HL-60/S4 treated with phorbol 12-myristate 13-acetate at 8.2 ng/mL for 4 days and 3 days (cell line): ENCODE measurements around the gene PROM1.

Experiments used
- in situ Hi-C: fragments of 300-500 bp; cut with MboI; formaldehyde crosslinking; loops from 2 replicates; pipeline ENCODE4 v1.15.0; 2022; ENCODE audit warnings: low sequenced_read_pairs

PROM1 gene

DNA sequence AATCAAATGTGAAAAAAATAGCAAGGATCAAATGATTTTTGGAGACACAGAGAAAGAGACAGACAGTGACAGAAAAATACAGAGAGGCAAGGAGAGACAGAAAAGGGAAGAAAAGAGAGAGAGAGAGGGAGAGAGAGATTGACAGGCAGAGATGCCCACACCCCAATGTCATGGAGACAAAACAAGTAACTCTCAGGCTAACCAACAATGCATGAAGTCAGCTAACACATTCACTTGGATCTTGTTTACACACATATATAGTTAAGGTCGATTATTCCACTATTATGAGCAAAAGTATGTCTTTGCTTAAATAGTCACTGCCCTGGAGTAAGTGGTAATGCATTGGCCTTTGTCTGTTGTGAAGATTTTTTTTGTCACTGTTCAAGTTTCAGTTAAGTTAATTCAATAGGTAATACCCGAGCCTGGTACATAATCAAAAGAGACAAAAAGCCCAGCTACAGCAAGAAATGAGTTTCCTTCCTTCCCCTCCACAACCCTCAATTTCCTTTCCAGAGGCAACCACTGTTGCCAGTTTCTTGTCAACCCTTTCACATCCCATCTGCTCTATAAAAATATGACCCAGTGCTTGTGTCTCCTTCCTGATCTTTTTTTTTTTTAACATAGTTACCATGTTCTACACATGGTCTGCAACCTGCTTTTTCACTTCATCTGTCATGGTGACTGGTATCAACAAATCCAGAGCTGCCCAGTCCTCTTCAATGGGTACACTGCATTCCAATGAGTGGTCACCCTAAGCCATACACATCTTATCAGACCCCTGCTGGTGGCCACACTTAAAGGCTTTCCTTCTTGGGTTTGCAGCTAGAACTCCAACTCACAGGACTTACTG lies 52.1 kb downstream of the PROM1 start:
- in situ Hi-C loops, result loop anchor here (25.0 kb wide), 1 partner anchor 231 kb away; no protein-coding TSS in a partner anchor

DNA sequence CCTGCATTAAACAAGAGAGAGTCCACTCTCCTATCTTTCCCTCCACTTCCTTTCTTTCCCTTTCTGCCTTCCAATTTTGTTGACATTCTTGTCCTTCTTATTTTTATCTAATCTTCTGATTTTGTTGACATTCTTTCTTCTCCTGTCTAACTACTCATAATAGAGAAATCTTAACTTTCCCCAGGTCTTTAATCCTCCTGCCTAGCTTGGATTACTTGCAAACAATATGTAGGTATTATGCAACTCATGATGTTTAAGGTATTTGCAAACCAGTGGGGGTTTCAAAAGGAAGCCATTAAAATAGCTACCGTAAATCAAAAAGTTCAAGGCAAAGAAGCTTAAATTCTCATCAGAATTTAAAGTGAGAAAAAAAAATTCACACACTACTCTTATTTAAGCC lies 53.9 kb downstream of the PROM1 start:
- in situ Hi-C loops, result loop anchor here (25.0 kb wide), 1 partner anchor 232 kb away; no protein-coding TSS in a partner anchor

DNA sequence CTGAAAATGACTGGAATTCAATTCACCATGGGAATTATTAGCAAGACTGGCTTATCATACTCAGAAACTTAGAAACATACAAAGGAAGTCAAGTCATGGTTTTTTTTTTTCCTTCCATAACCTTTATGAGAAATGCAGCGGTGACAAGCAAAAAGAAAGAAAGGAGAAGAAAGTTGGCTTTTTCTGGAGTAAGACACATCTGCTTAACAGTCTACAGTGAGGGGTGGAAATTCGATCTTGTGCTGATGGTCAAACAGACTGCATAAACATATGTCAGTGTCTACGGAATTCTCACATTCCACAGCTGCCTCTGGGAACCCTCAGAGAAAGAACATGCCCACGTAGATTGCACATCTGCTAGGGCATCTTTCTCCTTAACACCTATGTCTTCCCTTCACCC lies 54.6 kb downstream of the PROM1 start:
- in situ Hi-C loops, result loop anchor here (25.0 kb wide), 1 partner anchor 233 kb away; no protein-coding TSS in a partner anchor

DNA sequence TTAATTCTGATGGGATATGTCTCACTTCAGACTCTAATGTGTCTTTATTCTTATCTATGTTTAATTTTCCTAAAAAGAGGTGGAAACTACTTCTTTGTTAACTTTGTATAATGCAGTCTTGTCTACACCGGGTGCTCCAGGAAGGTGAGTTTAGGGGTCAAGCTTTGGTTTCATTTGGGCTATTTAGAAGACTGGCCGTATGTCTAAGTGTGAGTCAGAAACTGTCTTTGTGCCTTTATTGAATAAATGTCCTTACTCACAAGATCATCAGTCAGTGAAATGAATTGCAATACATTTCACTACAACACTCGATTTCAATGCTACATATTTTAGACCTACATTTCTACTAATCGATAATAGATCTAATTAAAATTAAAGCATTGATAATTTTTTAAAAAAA lies 56.2 kb downstream of the PROM1 start:
- in situ Hi-C loops, result loop anchor here (25.0 kb wide), 1 partner anchor 235 kb away; no protein-coding TSS in a partner anchor

DNA sequence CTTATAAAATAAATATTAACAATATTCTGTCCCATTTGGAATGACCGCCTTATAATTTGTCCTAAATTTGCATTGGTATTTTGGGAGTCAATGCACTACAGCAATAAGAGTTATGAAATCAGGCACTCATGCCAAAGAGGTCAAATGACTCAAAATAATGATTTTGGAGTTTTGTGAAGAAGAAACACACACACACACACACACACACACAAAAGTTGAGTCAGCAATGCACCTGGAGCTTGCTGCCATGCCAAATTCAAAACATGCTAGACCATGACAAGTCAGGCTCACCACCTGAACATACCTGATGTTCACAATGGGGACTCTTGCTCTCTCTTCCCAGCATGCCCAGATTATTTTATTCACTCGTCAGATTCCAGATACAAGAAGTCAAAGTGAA lies 56.7 kb downstream of the PROM1 start:
- in situ Hi-C loops, result loop anchor here (25.0 kb wide), 1 partner anchor 235 kb away; no protein-coding TSS in a partner anchor

DNA sequence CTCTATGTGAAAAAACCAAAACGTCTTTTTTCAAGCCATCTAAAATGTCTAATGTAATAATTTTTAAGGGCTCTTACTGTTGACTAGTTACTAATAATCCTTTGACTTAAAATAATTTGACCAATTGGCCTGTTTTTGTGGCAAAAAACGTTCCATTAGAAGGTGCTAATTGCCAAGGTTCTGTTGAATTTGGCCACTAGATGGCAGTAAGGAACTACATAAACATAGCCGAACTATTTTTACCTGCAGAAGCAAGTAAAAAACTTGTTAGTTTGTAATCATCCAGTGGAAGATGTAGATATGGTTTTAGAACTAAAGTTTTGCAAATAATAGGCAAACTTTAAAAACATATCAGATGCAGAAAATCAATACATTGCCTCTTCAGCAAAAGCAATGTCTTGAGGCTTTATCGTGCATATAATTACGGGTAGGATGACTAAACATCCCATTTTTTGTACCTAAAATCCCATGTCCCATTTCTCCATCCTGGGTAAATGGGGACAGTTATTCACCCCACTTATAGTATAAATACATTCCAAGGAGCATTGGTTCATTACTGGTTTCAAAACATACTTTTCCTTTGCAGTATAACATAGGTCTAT lies 57.6 kb downstream of the PROM1 start:
- in situ Hi-C loops, result loop anchor here (25.0 kb wide), 1 partner anchor 236 kb away; no protein-coding TSS in a partner anchor

DNA sequence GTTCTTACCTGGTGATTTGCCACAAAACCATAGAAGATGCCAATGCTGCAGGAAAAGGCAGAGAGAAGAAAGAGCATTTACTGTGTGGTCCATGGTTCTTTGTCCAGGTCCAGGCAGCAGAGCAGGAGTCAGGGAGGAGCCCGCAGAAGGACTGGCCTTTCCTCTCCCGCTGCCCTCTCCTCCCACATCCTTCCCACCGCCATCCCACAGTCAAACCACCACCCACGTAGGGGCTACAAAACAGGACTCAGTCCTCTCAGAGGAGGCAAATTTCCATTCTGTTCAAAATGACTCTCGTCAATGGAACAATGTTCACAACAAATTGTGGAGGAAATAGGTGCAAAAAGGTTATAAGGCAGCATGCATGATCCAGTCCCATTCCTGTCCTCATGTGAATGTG lies 58.6 kb downstream of the PROM1 start:
- in situ Hi-C loops, result loop anchor here (25.0 kb wide), 1 partner anchor 237 kb away; no protein-coding TSS in a partner anchor

DNA sequence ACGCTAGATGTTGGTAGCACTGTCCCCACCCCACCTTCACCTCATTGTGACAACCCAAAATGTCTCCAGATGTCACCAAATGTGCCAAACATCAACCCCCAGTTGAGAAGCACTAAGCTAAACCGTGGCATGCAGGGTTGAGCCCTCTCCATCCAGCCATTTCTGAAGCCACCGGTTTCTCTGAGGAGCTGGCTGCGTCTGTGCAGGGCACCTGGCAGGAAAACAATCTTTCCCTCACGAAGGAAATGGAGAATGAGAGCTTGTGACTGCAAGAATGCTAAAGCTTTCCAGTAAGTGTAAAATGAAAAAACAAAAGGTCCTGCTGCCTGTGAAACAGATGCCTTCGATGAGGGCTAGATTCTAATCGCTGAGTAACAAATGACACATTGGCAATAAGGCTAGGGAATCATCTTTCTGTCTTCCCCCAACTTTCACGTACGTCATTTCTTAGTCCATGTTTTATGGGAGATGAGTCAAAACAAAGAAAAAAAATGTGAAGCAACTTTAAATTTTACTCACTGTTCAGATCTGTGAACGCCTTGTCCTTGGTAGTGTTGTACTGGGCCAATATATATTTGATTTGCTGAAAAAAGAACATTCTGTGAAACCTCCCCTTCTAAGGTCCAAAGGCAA lies 59.9 kb downstream of the PROM1 start:
- in situ Hi-C loops, result no loop called here

DNA sequence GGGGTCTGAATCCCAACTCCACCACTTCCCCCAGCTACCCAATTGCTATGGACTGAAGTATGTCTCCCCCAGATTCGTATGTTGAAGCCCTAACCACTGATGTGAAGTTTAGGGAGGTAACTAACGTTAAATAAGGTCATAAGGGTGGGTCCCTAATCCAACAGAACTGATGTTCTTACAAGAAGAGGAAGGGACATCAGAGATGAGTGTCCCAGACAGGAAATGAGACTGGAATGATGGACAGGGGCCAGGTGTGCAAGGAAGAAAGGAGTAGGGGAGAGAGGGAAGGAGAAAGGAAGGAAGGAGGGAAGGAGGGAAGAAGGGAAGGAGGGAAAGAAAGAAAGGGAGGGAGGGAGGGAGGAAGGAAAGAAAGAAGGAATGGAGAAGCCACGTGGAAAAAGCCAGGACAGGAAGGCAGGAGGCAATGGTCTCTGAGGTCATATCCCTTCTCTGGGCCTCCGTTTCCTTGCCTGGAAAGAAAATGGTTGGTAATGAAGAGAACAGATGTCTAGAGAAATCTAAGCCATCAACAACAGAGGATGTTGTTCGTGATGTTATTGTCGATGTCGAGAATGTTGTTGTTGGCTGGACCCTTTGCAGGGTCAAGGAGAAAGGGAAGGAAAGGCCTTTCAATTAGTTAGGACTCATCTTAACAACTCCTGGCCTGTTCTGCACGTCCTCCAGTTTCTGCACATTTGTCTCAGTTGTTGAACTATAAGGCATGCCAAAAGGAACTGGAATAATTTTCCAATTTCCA lies 61.8 kb downstream of the PROM1 start:
- in situ Hi-C loops, result no loop called here

DNA sequence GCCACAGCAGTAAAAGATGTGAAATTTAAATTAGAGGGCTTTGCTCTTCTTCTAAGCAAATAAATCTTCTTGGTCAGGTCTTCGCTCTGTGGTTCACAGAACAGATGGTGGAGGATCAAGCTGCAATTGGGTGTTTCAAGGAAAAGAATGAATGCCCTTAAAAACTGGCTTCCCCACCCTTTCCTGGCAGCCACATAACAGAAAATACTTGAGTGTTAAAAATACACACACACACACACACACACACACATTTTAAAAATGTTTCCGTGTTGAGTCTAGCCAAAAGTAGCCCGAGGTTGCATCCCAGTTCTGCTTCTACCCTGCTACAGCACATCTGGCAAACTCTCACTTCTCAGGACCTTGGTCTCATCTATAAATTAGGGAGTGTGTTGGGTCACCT lies 64.2 kb downstream of the PROM1 start:
- in situ Hi-C loops, result no loop called here

DNA sequence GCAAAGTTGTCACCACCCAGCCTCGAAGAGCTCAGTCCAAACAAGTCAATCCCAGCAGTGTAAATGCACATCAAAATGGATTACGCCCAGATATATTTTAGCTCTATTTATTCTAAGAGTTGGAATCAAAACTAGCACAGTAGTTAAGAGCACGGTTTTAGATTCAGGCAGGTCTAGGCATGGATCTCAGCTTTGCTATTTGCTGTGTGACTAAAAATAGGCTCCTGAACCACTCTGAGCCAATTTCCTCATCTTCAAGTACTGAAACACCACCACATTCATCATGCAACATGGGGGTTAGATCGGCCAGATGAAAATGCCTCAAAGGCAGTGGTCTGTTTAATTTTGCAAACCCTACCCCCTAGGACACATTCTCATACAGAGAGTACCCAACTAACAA lies 65.0 kb downstream of the PROM1 start:
- in situ Hi-C loops, result no loop called here

DNA sequence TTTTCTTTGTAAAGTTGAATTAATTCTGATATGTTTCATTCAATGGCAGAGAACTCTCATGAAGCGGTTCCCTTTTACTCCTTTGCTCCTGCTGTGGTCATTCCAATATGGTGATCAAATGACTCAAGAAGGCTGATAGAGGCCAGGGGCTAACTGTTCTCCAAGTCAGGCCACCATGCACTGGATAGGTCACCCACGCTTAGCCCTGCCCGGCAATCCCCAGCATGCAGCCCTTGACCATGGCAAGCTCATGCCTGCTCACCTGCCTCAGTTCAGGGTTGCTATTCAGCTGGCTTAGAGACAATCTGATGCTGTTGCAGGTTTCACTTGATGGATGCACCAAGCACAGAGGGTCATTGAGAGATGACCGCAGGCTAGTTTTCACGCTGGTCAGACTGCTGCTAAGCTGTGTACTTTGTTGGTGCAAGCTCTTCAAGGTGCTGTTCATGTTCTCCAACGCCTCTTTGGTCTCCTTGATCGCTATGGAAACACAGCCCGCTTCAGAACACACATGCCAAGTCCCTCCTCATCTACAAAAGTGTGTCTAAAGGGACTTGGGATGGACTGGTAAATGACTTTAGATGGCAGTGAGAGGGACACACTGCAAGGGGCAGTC lies 65.7 kb downstream of the PROM1 start:
- in situ Hi-C loops, result no loop called here

DNA sequence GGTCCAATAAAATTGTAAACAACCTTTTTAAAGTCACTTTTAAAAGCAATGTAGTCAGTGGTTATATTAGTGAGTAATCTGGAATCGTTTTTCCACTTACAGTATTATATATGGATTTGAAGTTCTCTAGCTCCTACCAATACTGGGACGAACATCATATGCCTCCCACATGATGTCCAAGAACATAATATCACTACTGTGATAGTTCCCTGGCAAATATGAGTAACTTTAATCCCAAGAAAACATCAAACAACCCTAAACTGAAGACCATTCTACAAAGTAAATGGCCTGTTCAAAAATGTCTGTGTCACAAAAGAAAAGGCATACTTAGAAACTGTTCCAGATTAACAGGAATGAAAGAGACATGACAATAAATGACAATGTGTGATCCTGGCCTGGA lies 67.3 kb downstream of the PROM1 start:
- in situ Hi-C loops, result no loop called here

DNA sequence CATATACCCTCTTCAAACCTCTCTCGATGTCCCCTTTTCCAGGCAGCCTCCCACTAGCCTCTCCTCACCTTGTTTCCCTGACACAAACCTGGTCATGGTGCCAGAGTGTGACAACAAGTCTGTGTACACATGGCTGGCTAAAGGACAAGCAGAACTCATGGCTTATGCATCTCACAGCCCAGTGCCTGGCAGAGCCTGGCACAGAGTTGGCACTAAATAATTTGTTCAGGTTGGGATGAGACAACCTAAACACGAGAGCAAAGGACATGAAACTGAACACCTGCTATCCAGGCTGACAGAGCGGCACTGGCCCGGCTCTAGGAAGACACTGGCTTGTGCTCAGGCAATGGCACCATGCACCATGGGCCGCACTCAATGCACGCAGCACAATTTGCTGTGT lies 72.7 kb downstream of the PROM1 start:
- in situ Hi-C loops, result no loop called here

DNA sequence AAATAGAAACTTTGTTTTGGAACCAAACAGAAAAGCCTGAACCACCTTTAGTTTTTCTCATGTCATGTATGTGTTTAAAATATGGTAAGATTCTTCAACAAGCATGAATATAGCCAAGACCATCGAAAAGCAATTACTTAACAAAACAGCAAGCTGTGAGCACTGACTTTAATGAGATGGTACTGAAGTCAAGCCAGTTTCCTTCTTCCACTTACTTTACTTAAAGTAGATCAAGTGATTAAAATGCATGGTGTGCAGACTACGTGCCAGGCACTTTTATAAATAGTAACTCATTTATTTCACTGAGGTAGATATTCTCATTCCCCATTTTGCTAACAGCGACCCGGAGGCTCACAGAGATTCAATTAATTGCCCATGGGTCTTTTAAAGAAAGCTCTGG lies 74.7 kb downstream of the PROM1 start:
- in situ Hi-C loops, result no loop called here

DNA sequence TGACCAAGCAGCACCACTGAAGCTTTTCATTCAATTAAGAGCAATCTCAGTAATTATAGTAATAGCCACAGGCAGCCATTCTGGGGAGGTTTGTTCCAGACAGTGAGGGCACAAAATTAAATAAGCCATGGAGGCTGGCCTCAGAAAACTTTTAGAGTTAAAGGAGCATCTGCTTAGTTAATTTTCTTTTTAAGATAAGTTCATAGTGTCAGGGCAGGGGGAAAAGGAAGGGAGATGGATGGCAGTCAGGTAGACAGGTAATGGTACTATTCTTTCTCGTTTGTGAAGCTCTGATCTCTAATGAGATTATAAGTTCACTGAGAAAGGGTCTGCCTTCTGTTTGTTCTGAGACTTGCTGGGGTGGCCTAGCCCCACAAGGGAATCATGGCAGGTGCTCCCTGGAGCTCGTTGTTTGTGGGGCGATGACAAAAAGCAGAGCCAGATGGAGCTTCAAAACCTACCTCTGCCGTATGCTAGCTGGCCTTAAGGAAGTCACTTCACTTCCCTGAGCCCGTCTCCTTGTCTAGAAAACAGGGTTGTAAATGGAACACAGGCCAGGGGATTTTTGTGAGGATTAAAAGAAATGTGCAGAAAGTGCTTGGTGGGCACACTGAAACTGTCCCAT lies 76.2 kb downstream of the PROM1 start:
- in situ Hi-C loops, result no loop called here

DNA sequence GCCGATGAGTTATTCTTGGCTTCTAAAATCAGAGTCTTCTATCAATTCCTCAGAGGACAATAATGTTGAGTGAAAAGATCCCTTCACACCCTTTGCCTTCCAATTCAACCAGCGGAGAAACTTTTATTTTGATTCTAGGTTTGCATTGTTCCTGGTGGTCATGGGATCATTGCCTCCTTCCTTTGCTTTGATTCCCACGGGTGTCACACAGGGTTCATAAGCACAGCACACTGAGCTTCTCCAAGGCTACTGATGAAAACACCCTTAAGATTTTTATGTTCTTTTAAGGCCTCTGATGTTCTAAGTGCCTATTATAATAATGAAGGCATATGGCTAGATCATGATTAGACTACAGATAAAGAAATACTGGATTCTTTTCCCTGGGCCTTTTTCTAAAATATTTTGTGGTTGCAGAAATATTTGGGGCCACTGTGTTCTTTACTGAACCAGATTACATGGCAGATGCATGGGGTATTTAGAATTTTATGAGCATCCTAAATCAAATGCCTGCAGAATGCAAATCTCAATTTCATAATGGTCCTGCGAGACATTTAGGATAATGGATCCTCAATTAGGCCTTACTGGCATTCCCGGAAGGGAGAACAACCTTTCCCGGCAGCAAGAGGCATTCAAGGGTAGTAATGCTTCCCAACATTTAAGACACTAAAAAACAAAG lies 76.9 kb downstream of the PROM1 start:
- in situ Hi-C loops, result no loop called here

DNA sequence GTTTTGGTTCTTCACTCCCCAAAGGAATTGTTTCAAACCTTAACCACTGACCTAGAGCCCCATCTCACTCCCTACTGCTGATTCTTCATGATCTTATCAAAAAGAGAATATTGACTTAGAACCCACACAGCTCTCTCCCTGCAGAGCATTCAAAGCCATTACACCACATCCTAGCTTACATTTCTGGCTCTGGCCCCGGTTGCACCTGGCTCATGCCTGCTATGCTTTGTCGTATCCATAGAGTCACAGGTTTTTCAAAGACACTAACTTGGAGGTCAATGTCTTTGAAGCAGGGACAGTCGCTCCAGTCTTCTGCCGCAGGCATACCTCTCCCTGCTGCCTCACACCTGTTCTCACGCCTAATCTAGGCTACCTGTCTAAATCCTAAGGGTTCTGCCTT lies 78.1 kb downstream of the PROM1 start:
- in situ Hi-C loops, result no loop called here

DNA sequence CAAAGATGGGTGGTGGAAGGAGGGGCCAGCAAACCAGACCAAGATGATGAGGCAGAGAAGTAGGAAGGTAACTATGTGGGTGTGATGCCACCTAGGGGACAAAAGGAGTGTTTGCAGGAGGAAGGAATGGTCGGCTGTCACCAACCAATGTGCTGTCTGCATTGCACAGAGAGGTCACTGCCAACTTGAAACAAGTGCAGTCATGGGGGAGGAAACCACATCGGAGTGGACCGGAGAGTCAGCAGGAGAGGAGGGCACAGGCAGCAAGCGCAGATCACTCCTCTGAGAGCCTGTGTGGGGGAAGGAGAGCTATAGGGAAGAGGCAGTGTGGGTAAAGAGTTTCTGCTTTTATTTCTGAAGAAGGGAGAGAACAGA lies 82.4 kb downstream of the PROM1 start:
- in situ Hi-C loops, result no loop called here
